ENCODE measurements around the gene TBX4.

The TBX4 gene

DNA sequence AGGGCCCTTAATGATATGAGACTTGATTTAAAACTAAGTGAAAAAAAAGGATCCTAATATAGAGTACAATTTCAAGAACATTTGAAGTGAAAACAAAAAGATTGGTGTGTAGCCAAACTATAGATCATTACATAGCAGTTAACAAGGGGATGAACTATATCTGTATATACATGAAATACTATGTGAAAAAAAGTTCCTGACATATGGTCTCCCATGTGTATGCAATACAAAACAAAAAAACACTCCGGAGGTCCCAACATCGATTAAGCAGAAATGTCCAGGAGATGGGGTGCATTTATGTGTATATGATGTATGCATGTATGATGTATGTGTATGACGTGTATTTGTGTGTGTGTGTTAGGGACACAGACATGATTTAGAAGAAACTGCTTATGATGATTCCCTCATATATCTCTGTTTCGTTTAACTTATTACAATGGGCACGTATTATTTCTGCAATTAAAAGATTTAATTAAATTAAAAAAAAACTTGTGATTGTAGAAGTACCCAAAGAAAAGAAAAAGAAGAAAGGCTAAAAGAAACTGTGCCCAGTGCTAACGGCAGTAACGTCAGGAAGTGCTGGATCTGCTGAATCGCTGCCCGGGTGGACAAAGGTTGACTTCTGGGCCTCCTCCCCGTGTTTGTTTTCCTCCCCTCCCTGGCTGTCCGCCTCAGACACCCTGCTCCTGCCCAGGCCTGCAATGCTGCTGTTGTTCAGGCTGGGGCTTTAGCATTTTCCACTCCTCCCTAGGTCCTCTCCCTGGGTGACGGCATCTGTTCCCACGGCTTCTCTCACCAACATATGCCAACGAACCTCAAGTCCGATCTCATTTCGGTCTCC lies 36.9 kb downstream of the TBX4 start:
- no peak overlapping the region for H3K4me2 ChIP-seq
- H3K9ac ChIP-seq = no peak overlapping the region
- no peaks in the 10 kb centered on the region for H4K20me1 ChIP-seq (ENCODE audit: insufficient read depth)
- H3K4me3 ChIP-seq (IDR thresholded peaks at IDR 0.05; ENCODE audit: insufficient read depth, low read depth, low read length) = no peak overlapping the region
- H3K27ac ChIP-seq = no peak overlapping the region
- no peaks in the 10 kb centered on the region for H3K4me1 ChIP-seq (ENCODE audit: low read depth, poor library complexity, severe bottlenecking)
- no peaks in the 10 kb centered on the region for H3K79me2 ChIP-seq (ENCODE audit: insufficient read depth, low read depth)
- no peak overlapping the region for H2AFZ ChIP-seq (ENCODE audit: low read depth)
- no peaks in the 10 kb centered on the region for H3K27me3 ChIP-seq (ENCODE audit: insufficient read depth, low read depth)
- H3K36me3 ChIP-seq (ENCODE audit: insufficient read depth) = no peaks in the 10 kb centered on the region
- TF ChIP-seq, protein P1, sequence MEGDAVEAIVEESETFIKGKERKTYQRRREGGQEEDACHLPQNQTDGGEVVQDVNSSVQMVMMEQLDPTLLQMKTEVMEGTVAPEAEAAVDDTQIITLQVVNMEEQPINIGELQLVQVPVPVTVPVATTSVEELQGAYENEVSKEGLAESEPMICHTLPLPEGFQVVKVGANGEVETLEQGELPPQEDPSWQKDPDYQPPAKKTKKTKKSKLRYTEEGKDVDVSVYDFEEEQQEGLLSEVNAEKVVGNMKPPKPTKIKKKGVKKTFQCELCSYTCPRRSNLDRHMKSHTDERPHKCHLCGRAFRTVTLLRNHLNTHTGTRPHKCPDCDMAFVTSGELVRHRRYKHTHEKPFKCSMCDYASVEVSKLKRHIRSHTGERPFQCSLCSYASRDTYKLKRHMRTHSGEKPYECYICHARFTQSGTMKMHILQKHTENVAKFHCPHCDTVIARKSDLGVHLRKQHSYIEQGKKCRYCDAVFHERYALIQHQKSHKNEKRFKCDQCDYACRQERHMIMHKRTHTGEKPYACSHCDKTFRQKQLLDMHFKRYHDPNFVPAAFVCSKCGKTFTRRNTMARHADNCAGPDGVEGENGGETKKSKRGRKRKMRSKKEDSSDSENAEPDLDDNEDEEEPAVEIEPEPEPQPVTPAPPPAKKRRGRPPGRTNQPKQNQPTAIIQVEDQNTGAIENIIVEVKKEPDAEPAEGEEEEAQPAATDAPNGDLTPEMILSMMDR (conservative IDR thresholded peaks at IDR 0.05; ENCODE audit: low read depth, low read length) = no peak

DNA sequence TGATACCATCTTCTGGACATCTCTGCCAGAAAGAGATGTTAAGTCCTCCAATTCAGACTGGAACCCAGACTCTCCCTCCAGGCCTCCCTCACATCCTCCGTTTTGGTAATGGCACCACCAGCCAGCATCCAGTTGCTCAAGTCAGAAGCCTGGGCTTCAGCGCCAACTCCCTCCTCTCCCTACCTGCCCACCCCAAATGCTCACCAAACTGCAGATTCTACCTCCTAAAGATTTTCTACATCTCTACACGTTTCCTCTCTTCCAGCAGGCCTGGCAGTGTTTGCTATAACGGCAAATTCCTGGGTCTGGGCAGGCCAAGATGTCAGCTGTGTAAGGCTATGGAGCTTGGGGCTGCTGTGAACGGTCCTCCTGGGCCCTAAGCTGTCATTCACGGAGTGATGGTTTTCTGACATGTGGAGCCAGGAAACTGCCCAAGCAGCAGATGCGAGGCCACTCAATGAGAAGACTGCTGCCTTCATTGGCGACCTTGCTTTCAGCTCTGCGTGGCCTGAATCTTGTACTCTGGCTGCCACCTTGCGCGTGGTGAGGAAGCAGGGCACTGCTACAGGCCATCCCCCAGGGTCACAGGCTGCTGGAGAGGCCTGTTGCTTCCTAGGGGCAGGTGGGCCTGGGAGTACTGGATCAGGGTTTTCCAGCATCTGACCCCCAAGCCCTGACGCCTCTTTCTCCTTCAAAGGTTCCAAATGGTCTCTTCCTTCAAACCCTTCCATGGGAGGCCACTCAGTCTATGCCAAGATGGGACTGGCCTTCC lies 37.7 kb downstream of the TBX4 start:
- H3K4me2 ChIP-seq = no peak overlapping the region
- no peaks in the 10 kb centered on the region for H3K79me2 ChIP-seq (ENCODE audit: insufficient read depth, low read depth)
- H4K20me1 ChIP-seq (ENCODE audit: insufficient read depth) = no peaks in the 10 kb centered on the region
- H3K4me3 ChIP-seq (IDR thresholded peaks at IDR 0.05; ENCODE audit: insufficient read depth, low read depth, low read length) = no peak overlapping the region
- H3K27ac ChIP-seq = no peak overlapping the region
- no peaks in the 10 kb centered on the region for H3K36me3 ChIP-seq (ENCODE audit: insufficient read depth)
- no peaks in the 10 kb centered on the region for H3K27me3 ChIP-seq (ENCODE audit: insufficient read depth, low read depth)
- TF ChIP-seq, protein P1 (conservative IDR thresholded peaks at IDR 0.05; ENCODE audit: low read depth, low read length) = no peak
- H2AFZ ChIP-seq (ENCODE audit: low read depth) = no peak overlapping the region
- no peaks in the 10 kb centered on the region for H3K4me1 ChIP-seq (ENCODE audit: low read depth, poor library complexity, severe bottlenecking)
- no peak overlapping the region for H3K9ac ChIP-seq

DNA sequence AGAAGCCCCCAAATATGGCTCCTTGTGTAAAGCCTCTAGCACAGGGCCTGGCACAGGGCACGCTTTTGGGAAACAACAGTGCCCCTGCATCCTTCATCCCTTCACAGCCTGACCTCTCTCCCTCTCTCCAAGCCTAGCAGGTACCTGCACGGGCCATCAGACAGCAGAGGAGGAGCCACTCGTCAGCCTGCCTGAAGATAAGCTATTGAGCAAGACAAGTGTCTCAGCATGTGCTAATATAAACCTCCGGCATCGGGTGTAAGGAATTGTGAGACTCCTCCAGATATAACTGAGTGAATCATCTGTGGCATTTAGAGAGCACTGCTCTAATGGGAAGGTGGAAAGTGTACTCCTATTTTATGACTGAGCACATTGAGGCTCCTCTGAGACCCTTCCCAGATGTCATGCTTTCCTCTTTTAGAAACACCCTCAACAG lies 38.3 kb downstream of the TBX4 start:
- H3K4me1 ChIP-seq (ENCODE audit: low read depth, poor library complexity, severe bottlenecking) = no peaks in the 10 kb centered on the region
- H3K4me2 ChIP-seq = no peak overlapping the region
- H3K9ac ChIP-seq = no peak overlapping the region
- no peaks in the 10 kb centered on the region for H3K27me3 ChIP-seq (ENCODE audit: insufficient read depth, low read depth)
- TF ChIP-seq, protein P1 (conservative IDR thresholded peaks at IDR 0.05; ENCODE audit: low read depth, low read length) = no peak
- H3K4me3 ChIP-seq (IDR thresholded peaks at IDR 0.05; ENCODE audit: insufficient read depth, low read depth, low read length) = no peak overlapping the region
- no peaks in the 10 kb centered on the region for H3K36me3 ChIP-seq (ENCODE audit: insufficient read depth)
- no peak overlapping the region for H3K27ac ChIP-seq
- H4K20me1 ChIP-seq (ENCODE audit: insufficient read depth) = no peaks in the 10 kb centered on the region
- H2AFZ ChIP-seq (ENCODE audit: low read depth) = no peak overlapping the region
- no peaks in the 10 kb centered on the region for H3K79me2 ChIP-seq (ENCODE audit: insufficient read depth, low read depth)

DNA sequence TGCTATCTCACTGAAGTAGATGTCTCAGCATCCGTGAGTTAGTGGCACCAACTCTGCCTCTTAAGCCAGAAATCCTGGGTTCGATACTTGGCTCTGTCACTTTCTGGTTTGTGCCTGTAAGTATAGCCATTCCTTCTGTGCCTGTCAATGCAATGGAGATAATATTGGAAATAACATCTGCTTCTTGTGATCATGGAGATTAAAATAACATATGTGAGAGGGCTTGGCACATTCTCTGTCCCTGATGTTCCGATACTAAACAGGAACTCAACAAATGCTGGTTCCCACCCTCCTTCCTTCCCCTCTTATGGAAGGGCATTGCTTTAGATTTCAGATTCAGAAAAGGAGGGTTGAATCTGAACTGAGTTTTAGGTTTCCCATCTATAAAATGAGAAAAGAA lies 39.8 kb downstream of the TBX4 start:
- Histone ChIP-seq H3K27ac (no peak overlapping the region), H3K4me1 (ENCODE audit: low read depth, poor library complexity, severe bottlenecking) (no peaks in the 10 kb centered on the region), H3K36me3 (ENCODE audit: insufficient read depth) (no peaks in the 10 kb centered on the region), H3K4me3 (IDR thresholded peaks at IDR 0.05; ENCODE audit: insufficient read depth, low read depth, low read length) (no peak overlapping the region), H2AFZ (ENCODE audit: low read depth) (no peak overlapping the region), H3K79me2 (ENCODE audit: insufficient read depth, low read depth) (no peaks in the 10 kb centered on the region), H3K9ac (no peak overlapping the region), H3K4me2 (no peak overlapping the region), H3K27me3 (ENCODE audit: insufficient read depth, low read depth) (no peaks in the 10 kb centered on the region), H4K20me1 (ENCODE audit: insufficient read depth) (no peaks in the 10 kb centered on the region)
- TF ChIP-seq, protein P1 (conservative IDR thresholded peaks at IDR 0.05; ENCODE audit: low read depth, low read length) = no peak

All from KMS-11 (cell line).